ENCODE results near the gene SMPD3. TPM values are rescaled to one million over a fixed set of nuclear protein-coding genes. Genes with fewer than 3 reads are reported as not detected.

SMPD3 gene
- total and polyA plus RNA-seq, 2 of the 8 experiments (the other 6 are each of a cell fraction or from before 2014, with no cell fraction given), result 0.39 to 1.3 TPM

GRCh38 chr16:68310774-68311511 lies 137.4 kb downstream of the SMPD3 start, which contains the start of the genes PRMT7 and SLC7A6OS (continued):
- TF ChIP-seq NANOG (IDR thresholded peaks at IDR 0.05; ENCODE audit: insufficient read depth, low read depth, low read length, poor library complexity, severe bottlenecking) (no peak), RAD21 (IDR thresholded peaks at IDR 0.05 in 1 of 2, conservative IDR thresholded peaks at IDR 0.05 in 1 of 2; ENCODE audit: low read depth in 2 of 2, low read length in 2 of 2) (peak in 1 of 2 experiments; percentile 22; a peak in 1 of 4 replicates), SRF (IDR thresholded peaks at IDR 0.05; ENCODE audit: low read depth, low read length) (no peak), HDAC2 (IDR thresholded peaks at IDR 0.05; ENCODE audit: borderline replicate concordance in 1 of 2, low read depth in 2 of 2, low read length in 2 of 2) (peak in 1 of 2 experiments; percentile 70; a peak in 1 of 4 replicates), EZH2 (IDR thresholded peaks at IDR 0.05; ENCODE audit: low read depth, low read length, severe bottlenecking) (no peak), JUND (IDR thresholded peaks at IDR 0.05; ENCODE audit: low read length) (no peak), CHD2 (IDR thresholded peaks at IDR 0.05; ENCODE audit: low read length) (no peak), CTBP2 (IDR thresholded peaks at IDR 0.05; ENCODE audit: borderline replicate concordance, insufficient read depth, insufficient read length, low read length) (no peak), ZNF274 (IDR thresholded peaks at IDR 0.05; ENCODE audit: borderline replicate concordance, extremely low read depth, low read length) (no peak), TEAD4 (IDR thresholded peaks at IDR 0.05; ENCODE audit: low read depth, low read length) (no peak), CBX5 (IDR thresholded peaks at IDR 0.05; ENCODE audit: low read depth, low read length) (no peak), SP4 (IDR thresholded peaks at IDR 0.05; ENCODE audit: low read length) (no peak; the same call in 1 of the 2 replicates), GTF2F1 (IDR thresholded peaks at IDR 0.05; ENCODE audit: borderline replicate concordance, low read depth, low read length) (no peak; the same call in 1 of the 2 replicates), MAFK (IDR thresholded peaks at IDR 0.05; ENCODE audit: low read depth, low read length) (no peak), RXRA (IDR thresholded peaks at IDR 0.05; ENCODE audit: insufficient read depth, low read depth, low read length) (no peak), POLR2AphosphoS5 (IDR thresholded peaks at IDR 0.05; ENCODE audit: low read depth, low read length) (peak; percentile 78; the same call in 1 of the 2 replicates), SIRT6 (IDR thresholded peaks at IDR 0.05; ENCODE audit: low read length) (no peak), CEBPB (IDR thresholded peaks at IDR 0.05; ENCODE audit: low read depth, low read length) (no peak), ATF3 (IDR thresholded peaks at IDR 0.05; ENCODE audit: insufficient read depth, low read depth, low read length) (no peak)
- TF ChIP-seq, protein P1, sequence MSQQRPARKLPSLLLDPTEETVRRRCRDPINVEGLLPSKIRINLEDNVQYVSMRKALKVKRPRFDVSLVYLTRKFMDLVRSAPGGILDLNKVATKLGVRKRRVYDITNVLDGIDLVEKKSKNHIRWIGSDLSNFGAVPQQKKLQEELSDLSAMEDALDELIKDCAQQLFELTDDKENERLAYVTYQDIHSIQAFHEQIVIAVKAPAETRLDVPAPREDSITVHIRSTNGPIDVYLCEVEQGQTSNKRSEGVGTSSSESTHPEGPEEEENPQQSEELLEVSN (IDR thresholded peaks at IDR 0.05), result peak; percentile 94
- TF ChIP-seq, protein P2, sequence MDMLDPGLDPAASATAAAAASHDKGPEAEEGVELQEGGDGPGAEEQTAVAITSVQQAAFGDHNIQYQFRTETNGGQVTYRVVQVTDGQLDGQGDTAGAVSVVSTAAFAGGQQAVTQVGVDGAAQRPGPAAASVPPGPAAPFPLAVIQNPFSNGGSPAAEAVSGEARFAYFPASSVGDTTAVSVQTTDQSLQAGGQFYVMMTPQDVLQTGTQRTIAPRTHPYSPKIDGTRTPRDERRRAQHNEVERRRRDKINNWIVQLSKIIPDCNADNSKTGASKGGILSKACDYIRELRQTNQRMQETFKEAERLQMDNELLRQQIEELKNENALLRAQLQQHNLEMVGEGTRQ (IDR thresholded peaks at IDR 0.05; ENCODE audit: low read length), result no peak
